GM15510 (cell line): Measurements from ENCODE around the gene SLC1A6.

Source experiments
- POLR2A ChIP-seq: IDR thresholded peaks from 3 replicates; pipeline ENCODE4 v1.6.1; 2011; ENCODE audit warnings: borderline replicate concordance; ENCODE audit not compliant: insufficient read length; ENCODE audit errors: extremely low read depth

The SLC1A6 gene

DNA sequence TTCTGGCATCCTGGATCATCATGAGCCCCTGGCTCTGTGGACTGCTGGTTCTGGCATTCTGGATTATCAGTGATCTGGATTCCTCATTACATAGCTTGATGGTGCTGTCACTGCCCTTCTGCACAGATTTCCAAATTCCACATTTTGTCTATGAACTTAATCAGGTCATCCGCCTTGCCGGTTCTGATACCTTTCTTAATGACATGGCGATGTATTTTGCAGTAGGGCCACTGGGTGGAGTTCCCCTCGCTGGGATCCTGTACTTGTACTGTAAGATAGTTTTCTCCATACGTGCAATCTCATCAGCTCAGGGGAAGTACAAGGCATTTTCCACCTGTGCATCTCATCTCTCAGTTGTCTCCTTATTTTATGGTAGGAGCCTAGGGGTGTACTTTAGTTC, 62.8 kb downstream of the SLC1A6 start:
- no peak for TF ChIP-seq POLR2A

DNA sequence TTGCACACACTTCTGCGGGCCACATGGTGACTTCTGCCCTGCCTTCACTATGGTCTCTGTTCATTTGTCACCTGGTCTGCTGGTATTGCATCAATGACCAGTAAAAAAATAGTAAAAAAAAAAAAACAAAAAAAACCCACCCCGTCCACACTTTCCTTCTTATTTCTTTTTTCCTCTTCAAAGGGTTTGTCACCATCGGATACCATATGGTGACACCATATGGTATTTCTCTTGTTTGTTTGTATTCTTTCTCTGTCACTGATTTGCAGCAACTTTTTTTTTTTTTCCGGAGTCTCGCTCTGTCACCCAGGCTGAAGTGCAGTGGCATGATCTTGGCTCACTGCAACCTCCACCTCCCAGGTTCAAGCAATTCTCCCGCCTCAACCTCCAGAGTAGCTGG, 64.5 kb downstream of the SLC1A6 start:
- TF ChIP-seq POLR2A: no peak

DNA sequence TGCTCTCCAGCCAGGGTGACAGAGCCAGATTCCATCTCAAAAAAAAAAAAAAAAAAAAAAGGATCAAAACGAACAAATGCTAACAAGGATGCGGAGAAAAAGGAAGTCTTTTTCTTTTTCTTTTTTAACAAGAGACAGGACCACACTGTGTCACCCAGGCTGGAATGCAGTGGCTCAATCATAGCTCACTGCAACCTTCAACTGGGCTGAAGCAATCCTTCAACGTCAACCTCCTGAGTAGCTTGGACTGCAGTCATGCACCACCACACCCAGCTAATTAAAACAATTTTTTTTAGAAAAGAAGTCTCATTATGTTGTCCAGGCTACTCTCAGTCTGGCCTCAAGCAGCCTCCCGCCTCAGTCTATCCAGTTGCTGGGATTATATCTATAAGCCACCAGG, 73.0 kb downstream of the SLC1A6 start:
- no peak for TF ChIP-seq POLR2A

DNA sequence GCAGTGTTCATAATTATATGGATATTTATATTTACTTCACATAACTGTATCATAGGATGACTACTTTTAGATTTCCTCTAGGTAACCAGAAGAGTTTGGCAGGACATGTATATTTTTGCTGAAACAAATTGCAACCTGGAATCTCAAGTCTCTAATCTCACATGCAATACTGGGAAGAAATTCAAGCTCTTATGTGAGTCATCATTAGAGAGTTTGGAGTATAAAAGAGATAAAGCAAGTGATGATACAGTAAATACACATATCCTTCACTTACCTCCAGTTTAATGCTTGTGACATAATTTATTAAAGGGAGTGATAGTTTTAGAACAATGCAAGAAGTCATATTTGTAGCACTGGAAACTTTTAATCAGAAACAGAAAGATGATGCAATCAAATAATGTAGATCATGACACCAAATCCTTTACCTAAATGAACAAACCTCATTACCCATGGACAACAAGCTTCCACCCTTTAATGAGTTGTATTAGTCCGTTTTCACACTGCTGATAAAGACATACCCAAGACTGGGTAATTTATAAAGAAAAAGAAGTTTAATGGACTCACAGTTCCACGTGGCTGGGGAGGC, 77.9 kb downstream of the SLC1A6 start:
- TF ChIP-seq POLR2A: no peak
